Measurements from ENCODE around the gene SLC16A5.

DNA sequence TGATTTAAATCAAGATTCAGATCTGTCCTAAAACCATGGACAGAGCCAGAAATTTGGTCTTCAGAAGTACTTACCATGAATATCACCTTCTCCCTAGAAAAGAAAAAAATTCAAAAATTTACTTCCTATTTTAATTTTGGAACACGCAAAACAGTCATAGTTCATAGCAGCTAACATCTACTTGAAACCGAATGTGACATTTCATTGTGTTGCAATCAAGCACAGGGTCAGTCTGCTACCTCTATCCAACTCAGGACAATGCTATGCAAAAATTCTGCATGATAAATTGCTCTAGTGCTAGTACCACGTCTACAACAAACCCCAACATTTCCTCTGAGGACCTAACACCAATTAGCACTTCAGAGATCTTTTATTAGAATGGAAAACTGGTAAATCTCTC, 58.8 kb downstream of the SLC16A5 start:
- TF ChIP-seq EZH2phosphoT487 (IDR thresholded peaks at IDR 0.05; ENCODE audit: insufficient read depth, low read depth) (no peak), EZH2 (IDR thresholded peaks at IDR 0.05; ENCODE audit: insufficient read depth, poor library complexity, severe bottlenecking) (no peak)
